Measurements from ENCODE around the gene U2AF2. TPM values are rescaled to one million over a fixed set of nuclear protein-coding genes. Genes with fewer than 3 reads are reported as not detected.

The U2AF2 gene
- total and polyA plus RNA-seq, 2 of the 8 experiments (the other 6 are each of a cell fraction or from before 2014, with no cell fraction given) = 162 to 252 TPM

- ChIA-PET POLR2A (ENCODE audit: partially characterized antibody) (interaction anchor here (1.0 to 1.6 kb wide), 4 partner anchors 10 to 38 kb away, joined by 3 read pairs; partner anchors contain the start of gene EPN1), CTCF (ENCODE audit: partially characterized antibody) (interaction anchor here (3.2 kb wide), 1 partner anchor 9 kb away, joined by 12 read pairs; no protein-coding TSS in a partner anchor)
- Histone ChIP-seq H2BK12ac (ENCODE audit: low read depth, low read length) (no peak overlapping the region), H3K27ac (ENCODE audit: low read depth, low read length) (no peak overlapping the region), H3K36me3 (ENCODE audit: control insufficient read depth in 2 of 4, insufficient read depth in 4 of 4, low read length in 3 of 4) (peaks cover 4 to 36% (median 20%) of the 10 kb centered on the region in 4 experiments; a peak in 6 of 8 replicates), H3K4me2 (ENCODE audit: insufficient read depth in 1 of 2, low read depth in 2 of 2, low read length in 2 of 2) (no peak overlapping the region), H2BK20ac (ENCODE audit: low read length) (no peak overlapping the region), H3K79me2 (ENCODE audit: control insufficient read depth in 1 of 2, insufficient read depth in 2 of 2, low read length in 2 of 2) (no peaks in the 10 kb centered on the region), H3K79me1 (ENCODE audit: low read depth, low read length) (no peaks in the 10 kb centered on the region; the same call in 1 of the 2 replicates), H3K23me2 (ENCODE audit: low read depth, low read length) (no peaks in the 10 kb centered on the region), H3K14ac (ENCODE audit: insufficient read length) (no peak overlapping the region), H2AFZ (ENCODE audit: low read length) (no peak overlapping the region), H2BK15ac (ENCODE audit: low read length) (no peak overlapping the region), H3K56ac (replicated peaks; ENCODE audit: insufficient read length, low read depth, low read length) (no peak overlapping the region), H3K27me3 (replicated peaks in 1 of 4; ENCODE audit: control insufficient read depth in 3 of 4, extremely low read depth in 1 of 4, insufficient read depth in 3 of 4, low read length in 3 of 4) (no peaks in the 10 kb centered on the region), H2BK120ac (replicated peaks; ENCODE audit: low read depth, low read length) (no peak overlapping the region), H3K23ac (ENCODE audit: insufficient read length) (no peak overlapping the region), H2AK5ac (ENCODE audit: low read depth, low read length) (no peak overlapping the region), H4K8ac (ENCODE audit: extremely low read depth, insufficient read depth, low read length) (no peak overlapping the region), H3K18ac (ENCODE audit: extremely low read depth, low read length) (no peak overlapping the region), H3K9me3 (ENCODE audit: insufficient read depth in 2 of 2, low read depth in 1 of 2, low read length in 1 of 2) (no peaks in the 10 kb centered on the region), H4K20me1 (replicated peaks in 1 of 2; ENCODE audit: control insufficient read depth in 1 of 2, insufficient read depth in 2 of 2, low read length in 2 of 2) (peaks cover 0 to 10% of the 10 kb centered on the region in 2 experiments), H3K9ac (replicated peaks in 1 of 4; ENCODE audit: extremely low read depth in 1 of 4, low read depth in 3 of 4, low read length in 3 of 4) (no peak overlapping the region), H4K5ac (ENCODE audit: insufficient read length, low read depth, low read length) (no peak overlapping the region), H3K4ac (replicated peaks; ENCODE audit: insufficient read length, low read depth, low read length) (no peak overlapping the region), H4K91ac (replicated peaks; ENCODE audit: insufficient read length, low read length) (no peak overlapping the region), H2BK5ac (ENCODE audit: low read depth, low read length) (no peak overlapping the region), H3K4me3 (ENCODE audit: extremely low read depth in 1 of 4, insufficient read depth in 2 of 4, low read depth in 3 of 4, low read length in 4 of 4) (no peak overlapping the region), H3K4me1 (replicated peaks in 1 of 4; ENCODE audit: control insufficient read depth in 3 of 4, insufficient read depth in 4 of 4, low read length in 3 of 4) (no peaks in the 10 kb centered on the region)
- FAIRE-seq (no peak), DNase-seq (ENCODE audit: low read depth in 1 of 2, low spot score in 2 of 2) (no peak)
- 90% methylated on average over 27 of the region's 37 CpGs; no CpG with 5 or more reads in 1 of the 2 experiments for WGBS, 2 experiments (ENCODE audit: extremely low coverage in 1 of 2, insufficient coverage in 1 of 2, insufficient read length in 1 of 2, insufficient replicate concordance in 2 of 2, low coverage in 1 of 2, low lambda C conversion rate in 2 of 2, missing lambda C conversion rate in 1 of 2)
- TF ChIP-seq SP4 (IDR thresholded peaks at IDR 0.05; ENCODE audit: low read length) (no peak), SP1 (IDR thresholded peaks at IDR 0.05; ENCODE audit: low read depth, low read length) (no peak), MAFK (IDR thresholded peaks at IDR 0.05; ENCODE audit: low read depth, low read length) (no peak), CHD2 (IDR thresholded peaks at IDR 0.05; ENCODE audit: low read length) (no peak), KDM5A (IDR thresholded peaks at IDR 0.05; ENCODE audit: low read length) (no peak), RNF2 (IDR thresholded peaks at IDR 0.05; ENCODE audit: borderline replicate concordance, low read depth, low read length, missing control alignments, poor library complexity, severe bottlenecking) (no peak), BACH1 (IDR thresholded peaks at IDR 0.05; ENCODE audit: low read length) (no peak), TCF12 (IDR thresholded peaks at IDR 0.05; ENCODE audit: low read depth, low read length) (no peak), POU5F1 (IDR thresholded peaks at IDR 0.05; ENCODE audit: low read depth, low read length) (no peak), JUND (IDR thresholded peaks at IDR 0.05; ENCODE audit: low read length) (no peak), ZNF274 (IDR thresholded peaks at IDR 0.05; ENCODE audit: borderline replicate concordance, extremely low read depth, low read length) (no peak), TAF1 (IDR thresholded peaks at IDR 0.05; ENCODE audit: low read depth, low read length) (no peak), CHD1 (IDR thresholded peaks at IDR 0.05; ENCODE audit: low read depth, low read length) (no peak), KDM4A (IDR thresholded peaks at IDR 0.05; ENCODE audit: low read depth, low read length, severe bottlenecking) (no peak)
These were observed 40.0 kb downstream of the U2AF2 start for GRCh38 chr19:55694656-55695491.

Data from H1 (cell line).